SK-N-SH (cell line): ENCODE data around the gene BMPR1B. TPM values are rescaled to one million over a fixed set of nuclear protein-coding genes. Genes with fewer than 3 reads are reported as not detected.

Experiments used
- CTCF ChIA-PET: fragments of 300-600, 350-600 bp; formaldehyde crosslinking; extraction: SDS; loops from one replicate; lab custom pipeline; 2021; lab: Yijun Ruan, JAX
- POLR2A ChIA-PET: fragments of 350-600 bp; sonication (Branson Sonifier 250); formaldehyde crosslinking; extraction: SDS; loops from one replicate; lab custom pipeline; 2020; ENCODE audit warnings: antibody characterized with exemption, inconsistent platforms; lab: Yijun Ruan, JAX
- DNase-seq: peaks from one replicate; pipeline ENCODE4 v3.0.0; 2012
- H2AFZ ChIP-seq: fragments of 200-600 bp; sonication (generic); 2 replicates; pipeline ENCODE4 v1.8.1; 2016; ENCODE audit warnings: antibody characterized with exemption, mild to moderate bottlenecking, low read depth
- H3F3A ChIP-seq: fragments of 200-600 bp; sonication (generic); replicated peaks from 2 replicates; pipeline ENCODE3; 2016; ENCODE audit warnings: antibody characterized with exemption, mild to moderate bottlenecking; ENCODE audit not compliant: insufficient read depth
- H3K27ac ChIP-seq, 2 experiments: fragments of 200-500 bp in 1 of 2; fragments of 200-600 bp in 1 of 2; sonication (Bioruptor generic) in 1 of 2; sonication (generic), shearing (Covaris generic) in 1 of 2; 2 replicates each; pipeline versions ENCODE4 v1.5.1 to v1.6.1; 2014 to 2016; ENCODE audit warnings: low read depth in 2 of 2, inconsistent platforms in 1 of 2, low read length in 1 of 2, mild to moderate bottlenecking in 1 of 2, mixed read lengths in 1 of 2
- H3K27me3 ChIP-seq: fragments of 200-600 bp; sonication (generic), shearing (Covaris generic); 2 replicates; pipeline ENCODE4 v1.6.1; 2016; ENCODE audit warnings: mixed run types; ENCODE audit not compliant: insufficient read depth
- H3K36me3 ChIP-seq, 2 experiments: fragments of 200-500 bp in 1 of 2; fragments of 200-600 bp in 1 of 2; sonication (Bioruptor generic) in 1 of 2; sonication (generic) in 1 of 2; replicated peaks in 1 of 2; 2 replicates each; pipeline versions ENCODE3 to v1.5.1; 2014 to 2016; ENCODE audit warnings: low read length in 1 of 2, mild to moderate bottlenecking in 1 of 2; ENCODE audit not compliant: insufficient read depth in 2 of 2, control insufficient read depth in 1 of 2
- H3K4me1 ChIP-seq, 2 experiments: fragments of 200-500 bp in 1 of 2; fragments of 200-600 bp in 1 of 2; sonication (Bioruptor generic) in 1 of 2; sonication (generic), shearing (Covaris generic) in 1 of 2; 2 replicates each; pipeline versions ENCODE4 v1.5.1 to v1.6.1; 2014 to 2016; ENCODE audit warnings: low read depth in 1 of 2, low read length in 1 of 2, mixed run types in 1 of 2; ENCODE audit not compliant: insufficient read depth in 2 of 2, control insufficient read depth in 1 of 2
- H3K4me2 ChIP-seq: fragments of 200-600 bp; sonication (generic), shearing (Covaris generic); 2 replicates; pipeline ENCODE4 v1.6.1; 2017; ENCODE audit warnings: mixed run types
- H3K4me3 ChIP-seq, 2 experiments: fragments of 200-500 bp in 1 of 2; fragments of 200-600 bp in 1 of 2; sonication (Bioruptor generic) in 1 of 2; sonication (generic), shearing (Covaris generic) in 1 of 2; 2 replicates each; pipeline versions ENCODE4 v1.5.1 to v1.8.1; 2014 to 2016; ENCODE audit warnings: low read depth in 2 of 2, inconsistent platforms in 1 of 2, low read length in 1 of 2, mild to moderate bottlenecking in 1 of 2, mixed read lengths in 1 of 2, moderate library complexity in 1 of 2
- H3K79me2 ChIP-seq: fragments of 200-600 bp; sonication (generic); 2 replicates; pipeline ENCODE4 v1.8.1; 2017; ENCODE audit warnings: mild to moderate bottlenecking; ENCODE audit not compliant: insufficient read depth
- H3K9ac ChIP-seq: fragments of 200-600 bp; sonication (generic); 2 replicates; pipeline ENCODE4 v1.6.1; 2017; ENCODE audit warnings: mixed run types
- H3K9me2 ChIP-seq: fragments of 200-600 bp; sonication (generic); 2 replicates; pipeline ENCODE4 v1.6.1; 2017; ENCODE audit warnings: mixed run types
- H3K9me3 ChIP-seq: fragments of 200-600 bp; sonication (generic); 2 replicates; pipeline ENCODE4 v1.6.1; 2017; ENCODE audit warnings: mixed run types, mild to moderate bottlenecking, moderate library complexity
- H4K20me1 ChIP-seq: fragments of 200-600 bp; sonication (generic); 2 replicates; pipeline ENCODE4 v1.6.1; 2017; ENCODE audit warnings: mild to moderate bottlenecking, mixed run types; ENCODE audit not compliant: insufficient read depth
- CHD2 ChIP-seq: fragments of 150-350 bp; IDR thresholded peaks from 2 replicates; pipeline ENCODE4 v1.6.1; 2018; ENCODE audit warnings: low read length; ENCODE audit not compliant: partially characterized antibody
- ELF1 ChIP-seq: IDR thresholded peaks from 2 replicates; pipeline ENCODE4 v1.4.0; 2012
- GABPA ChIP-seq: IDR thresholded peaks from 2 replicates; pipeline ENCODE4 v1.4.0; 2012; ENCODE audit warnings: low read depth, mild to moderate bottlenecking
- GATA2 ChIP-seq: sonication (generic); formaldehyde crosslinking; IDR thresholded peaks from 2 replicates; pipeline ENCODE4 v1.5.0; 2020; ENCODE audit warnings: mild to moderate bottlenecking, missing genetic modification reagents
- MEF2A ChIP-seq: IDR thresholded peaks from 2 replicates; pipeline ENCODE4 v1.4.0; 2012; ENCODE audit warnings: low read depth, borderline replicate concordance
- NFIC ChIP-seq: IDR thresholded peaks from 2 replicates; pipeline ENCODE4 v1.4.0; 2012; ENCODE audit warnings: borderline replicate concordance
- POLR2AphosphoS5 ChIP-seq: IDR thresholded peaks from 2 replicates; pipeline ENCODE4 v1.6.1; 2012; ENCODE audit warnings: low read depth, low read length
- RFX5 ChIP-seq: IDR thresholded peaks from 2 replicates; pipeline ENCODE4 v1.6.1; 2012; ENCODE audit warnings: mild to moderate bottlenecking, improper control_type of control experiment, low read length
- RXRA ChIP-seq: IDR thresholded peaks from 2 replicates; pipeline ENCODE4 v1.4.0; 2012; ENCODE audit warnings: low read depth, mild to moderate bottlenecking, borderline replicate concordance
- SIN3A ChIP-seq: IDR thresholded peaks from 2 replicates; pipeline ENCODE4 v1.6.1; 2012; ENCODE audit warnings: low read depth, mild to moderate bottlenecking, low read length, moderate library complexity, borderline replicate concordance
- TAF1 ChIP-seq: IDR thresholded peaks from 2 replicates; pipeline ENCODE4 v1.6.1; 2012; ENCODE audit warnings: low read depth, mild to moderate bottlenecking, low read length, moderate library complexity, borderline replicate concordance
- TCF12 ChIP-seq: IDR thresholded peaks from 2 replicates; pipeline ENCODE4 v1.4.0; 2012
- TEAD4 ChIP-seq: IDR thresholded peaks from 2 replicates; pipeline ENCODE4 v1.4.0; 2012; ENCODE audit warnings: mild to moderate bottlenecking, borderline replicate concordance; ENCODE audit not compliant: insufficient read depth
- USF1 ChIP-seq: IDR thresholded peaks from 2 replicates; pipeline ENCODE4 v1.4.0; 2012; ENCODE audit warnings: low read depth, borderline replicate concordance
- YY1 ChIP-seq: IDR thresholded peaks from 2 replicates; pipeline ENCODE4 v1.4.0; 2012; ENCODE audit warnings: low read depth, mild to moderate bottlenecking
- ZBTB33 ChIP-seq: IDR thresholded peaks from 2 replicates; pipeline ENCODE4 v1.4.0; 2012; ENCODE audit warnings: low read depth, borderline replicate concordance
- WGBS: methylation state at CpG from one replicate; pipeline ENCODE4 v1.1.6; 2017; ENCODE audit warnings: low lambda C conversion rate; 5-methylcytosine and 5-hydroxymethylcytosine counted together
- polyA plus RNA-seq, 3 experiments: library from polyadenylated mRNA; depleted of rRNA; stranded (reverse); fragments of >200 nt; gene quantifications; 2 replicates each; pipeline ENCODE4 v1.2.3, GENCODE V29; 2012
- TF ChIP-seq, protein P1 (sequence below): fragments of 150-350 bp; IDR thresholded peaks from 2 replicates; pipeline ENCODE4 v1.6.1; 2017; ENCODE audit warnings: antibody characterized with exemption, low read length, low read depth, borderline replicate concordance
- TF ChIP-seq, protein P2 (sequence below): IDR thresholded peaks from 2 replicates; pipeline ENCODE4 v1.4.0; 2012; ENCODE audit warnings: low read depth
- TF ChIP-seq, protein P3 (sequence below): fragments of 200-600 bp; sonication (generic); IDR thresholded peaks from 2 replicates; pipeline ENCODE4 v1.6.1; 2017; ENCODE audit warnings: antibody characterized with exemption, mild to moderate bottlenecking, moderate library complexity

Gene BMPR1B
- polyA plus RNA-seq, 1 of the 3 experiments (the other 2 are of a cell fraction) = 0.16 TPM

- no peak for TF ChIP-seq USF1
- TF ChIP-seq, protein P1, sequence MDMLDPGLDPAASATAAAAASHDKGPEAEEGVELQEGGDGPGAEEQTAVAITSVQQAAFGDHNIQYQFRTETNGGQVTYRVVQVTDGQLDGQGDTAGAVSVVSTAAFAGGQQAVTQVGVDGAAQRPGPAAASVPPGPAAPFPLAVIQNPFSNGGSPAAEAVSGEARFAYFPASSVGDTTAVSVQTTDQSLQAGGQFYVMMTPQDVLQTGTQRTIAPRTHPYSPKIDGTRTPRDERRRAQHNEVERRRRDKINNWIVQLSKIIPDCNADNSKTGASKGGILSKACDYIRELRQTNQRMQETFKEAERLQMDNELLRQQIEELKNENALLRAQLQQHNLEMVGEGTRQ = no peak
- TF ChIP-seq, protein P2, sequence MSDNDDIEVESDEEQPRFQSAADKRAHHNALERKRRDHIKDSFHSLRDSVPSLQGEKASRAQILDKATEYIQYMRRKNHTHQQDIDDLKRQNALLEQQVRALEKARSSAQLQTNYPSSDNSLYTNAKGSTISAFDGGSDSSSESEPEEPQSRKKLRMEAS = no peak
- TF ChIP-seq, all 33 proteins: peak for 0
These were observed 356.8 kb downstream of the BMPR1B start (continued) for GRCh38 chr4:95114521-95114920.

DNA sequence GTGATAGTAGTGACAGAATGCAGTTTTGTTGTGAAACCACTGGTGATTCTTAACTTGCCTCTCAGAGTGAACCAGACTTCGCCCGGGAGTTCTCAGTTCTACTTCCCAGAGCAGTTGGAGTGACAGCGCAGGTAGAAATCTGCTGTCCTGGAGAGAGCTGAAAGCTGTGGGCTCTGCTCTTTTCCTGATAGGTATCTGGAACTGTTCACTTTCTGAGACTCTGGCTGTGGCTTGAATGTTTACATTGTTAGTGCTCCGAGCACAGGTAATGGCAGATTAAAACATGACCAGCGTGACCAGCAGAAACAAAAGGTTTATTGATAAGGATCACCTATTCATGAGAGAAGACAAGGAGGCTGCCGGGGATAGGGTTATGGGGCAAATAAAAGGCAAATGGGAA, 360.7 kb downstream of the BMPR1B start:
- Histone ChIP-seq H3K27ac (peak overlapping the region in 1 of 2 experiments; percentile 64; a peak in 1 of 4 replicates), H2AFZ (no peak overlapping the region), H3K27me3 (no peaks in the 10 kb centered on the region), H3K9me3 (no peaks in the 10 kb centered on the region), H3K4me2 (no peak overlapping the region), H3F3A (peaks cover 2% of the 10 kb centered on the region), H3K9me2 (no peaks in the 10 kb centered on the region), H3K36me3 (no peaks in the 10 kb centered on the region), H3K79me2 (no peaks in the 10 kb centered on the region), H3K4me1 (peaks cover 0 to 11% of the 10 kb centered on the region in 2 experiments; a peak in 2 of 4 replicates), H3K9ac (no peak overlapping the region), H4K20me1 (no peaks in the 10 kb centered on the region), H3K4me3 (no peak overlapping the region)
- POLR2A ChIA-PET = no interaction called here
- CTCF ChIA-PET = interaction anchor here (0.8 to 3.4 kb wide), 5 partner anchors 11 to 497 kb away, joined by 3 to 11 read pairs (median 4); no protein-coding TSS in a partner anchor
- DNase-seq = no peak
- TF ChIP-seq GABPA (no peak), TAF1 (no peak), MEF2A (no peak), GATA2 (CRISPR knock-in tag) (peak; percentile 71), YY1 (no peak)
- TF ChIP-seq, protein P2 = no peak
- WGBS = 86% methylated on average over 6 of the region's 6 CpGs

- Histone ChIP-seq H3K27me3 (no peaks in the 10 kb centered on the region), H3K4me3 (no peak overlapping the region), H2AFZ (no peak overlapping the region), H3K9ac (no peak overlapping the region), H4K20me1 (no peaks in the 10 kb centered on the region), H3K9me3 (no peaks in the 10 kb centered on the region), H3K27ac (no peak overlapping the region), H3K4me1 (peaks cover 0 to 18% of the 10 kb centered on the region in 2 experiments; a peak in 2 of 4 replicates), H3F3A (peaks cover 2% of the 10 kb centered on the region), H3K9me2 (no peaks in the 10 kb centered on the region), H3K4me2 (no peak overlapping the region), H3K79me2 (no peaks in the 10 kb centered on the region), H3K36me3 (no peaks in the 10 kb centered on the region)
- WGBS = 97% methylated on average over 2 of the region's 2 CpGs
- DNase-seq = no peak
- POLR2A ChIA-PET = no interaction called here
- CTCF ChIA-PET = no interaction called here
- TF ChIP-seq TEAD4 (no peak), ELF1 (no peak), MEF2A (no peak), GATA2 (CRISPR knock-in tag) (no peak), POLR2AphosphoS5 (no peak), CHD2 (no peak), RFX5 (no peak), NFIC (no peak), TCF12 (no peak), ZBTB33 (no peak), RXRA (no peak), SIN3A (no peak)
- TF ChIP-seq, protein P1 = no peak
- TF ChIP-seq, protein P3, sequence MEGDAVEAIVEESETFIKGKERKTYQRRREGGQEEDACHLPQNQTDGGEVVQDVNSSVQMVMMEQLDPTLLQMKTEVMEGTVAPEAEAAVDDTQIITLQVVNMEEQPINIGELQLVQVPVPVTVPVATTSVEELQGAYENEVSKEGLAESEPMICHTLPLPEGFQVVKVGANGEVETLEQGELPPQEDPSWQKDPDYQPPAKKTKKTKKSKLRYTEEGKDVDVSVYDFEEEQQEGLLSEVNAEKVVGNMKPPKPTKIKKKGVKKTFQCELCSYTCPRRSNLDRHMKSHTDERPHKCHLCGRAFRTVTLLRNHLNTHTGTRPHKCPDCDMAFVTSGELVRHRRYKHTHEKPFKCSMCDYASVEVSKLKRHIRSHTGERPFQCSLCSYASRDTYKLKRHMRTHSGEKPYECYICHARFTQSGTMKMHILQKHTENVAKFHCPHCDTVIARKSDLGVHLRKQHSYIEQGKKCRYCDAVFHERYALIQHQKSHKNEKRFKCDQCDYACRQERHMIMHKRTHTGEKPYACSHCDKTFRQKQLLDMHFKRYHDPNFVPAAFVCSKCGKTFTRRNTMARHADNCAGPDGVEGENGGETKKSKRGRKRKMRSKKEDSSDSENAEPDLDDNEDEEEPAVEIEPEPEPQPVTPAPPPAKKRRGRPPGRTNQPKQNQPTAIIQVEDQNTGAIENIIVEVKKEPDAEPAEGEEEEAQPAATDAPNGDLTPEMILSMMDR = no peak
These were observed 362.7 kb downstream of the BMPR1B start for GRCh38 chr4:95120456-95120855.
